ENCODE data around the gene CNIH2.
A peak's percentile ranks its signal among the peaks of the same experiment; 100 is the strongest.
"Not testable (repeated sequence)": the region's sequence is repeated elsewhere in the genome, so short reads cannot be mapped to it uniquely, and the experiment has no call there.

Gene CNIH2

DNA sequence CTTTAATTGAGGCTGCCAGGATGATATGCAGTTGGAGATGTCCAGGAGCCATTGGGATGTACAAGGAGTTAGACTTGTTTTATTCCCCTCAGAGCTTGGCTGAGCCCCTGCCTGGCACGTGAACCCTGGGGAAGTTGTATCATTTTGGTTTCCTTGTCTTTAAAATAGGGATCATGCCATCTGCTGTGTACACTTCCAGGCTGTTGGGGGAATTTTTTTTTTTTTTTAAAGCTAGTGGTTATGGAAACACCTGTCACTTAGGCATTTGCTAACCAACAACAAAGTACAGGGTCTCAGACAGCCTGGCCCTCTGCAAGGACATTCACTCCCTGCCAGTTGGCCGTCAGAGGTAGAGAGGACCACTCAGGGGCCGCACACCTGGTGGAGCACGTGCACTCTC is 18.0 kb upstream of the CNIH2 start:
- DNase-seq = no peak

DNA sequence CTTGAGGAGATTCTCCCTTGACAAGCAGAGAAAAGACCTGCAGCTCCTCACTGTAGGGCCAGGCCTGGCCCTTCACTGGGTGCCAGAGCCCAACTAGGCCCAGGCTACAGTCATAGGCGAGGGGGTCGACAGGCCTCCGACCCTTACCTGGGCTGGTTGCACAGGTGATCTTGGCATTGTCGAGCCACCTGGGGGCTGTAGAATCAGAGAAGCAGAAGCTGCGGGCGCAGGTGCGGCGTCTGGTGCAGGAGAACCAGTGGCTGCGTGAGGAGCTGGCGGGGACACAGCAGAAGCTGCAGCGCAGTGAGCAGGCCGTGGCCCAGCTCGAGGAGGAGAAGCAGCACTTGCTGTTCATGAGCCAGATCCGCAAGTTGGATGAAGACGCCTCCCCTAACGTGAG is 16.4 kb upstream of the CNIH2 start:
- DNase-seq = no peak

- DNase-seq = no peak
Observed at GRCh38 chr11:66262191-66262590, 15.8 kb upstream of the CNIH2 start.

GRCh38 chr11:66262696-66263095 is 15.3 kb upstream of the CNIH2 start:
- no peak for DNase-seq

DNA sequence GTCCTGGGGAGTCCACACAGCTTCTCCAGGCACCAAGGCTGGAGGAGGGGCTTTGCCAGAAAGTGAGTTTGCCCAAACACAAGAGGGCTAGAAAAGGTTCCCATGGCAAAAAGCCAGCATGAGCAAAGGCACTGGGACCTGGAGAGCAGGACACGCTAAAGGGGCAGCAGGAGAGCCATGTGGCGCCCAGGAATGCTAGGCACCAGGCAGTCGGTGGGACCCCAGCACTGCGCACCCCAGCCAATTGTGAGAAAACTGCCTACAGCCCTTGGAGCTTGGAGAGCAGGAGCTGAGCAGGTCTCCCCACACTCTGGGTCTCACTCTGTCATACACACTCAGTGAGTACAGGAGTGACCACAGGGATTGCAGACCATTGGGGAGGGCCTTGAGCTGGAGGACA is 14.7 kb upstream of the CNIH2 start:
- DNase-seq = no peak

GRCh38 chr11:66263785-66264184 is 14.2 kb upstream of the CNIH2 start:
- DNase-seq = no peak

DNA sequence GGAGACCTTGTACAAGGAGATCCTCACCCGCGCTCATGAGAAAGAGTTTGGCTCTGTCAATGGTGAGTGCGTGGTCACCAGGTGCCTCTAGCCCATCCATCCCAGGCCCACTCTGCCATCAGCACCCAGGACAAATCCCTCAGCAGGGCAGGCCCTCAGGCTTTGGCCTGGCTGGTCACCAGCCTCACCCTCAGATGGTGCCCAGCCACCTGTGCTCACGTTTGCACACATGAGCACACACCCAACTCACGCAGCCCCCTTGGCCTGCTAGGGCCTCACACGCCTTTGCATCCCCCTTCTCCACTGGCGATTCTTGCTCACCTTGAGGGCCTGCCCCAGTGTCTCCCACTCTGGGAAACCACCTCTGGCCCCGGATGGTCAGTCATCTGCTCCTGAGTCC is 13.6 kb upstream of the CNIH2 start:
- no peak for DNase-seq

DNA sequence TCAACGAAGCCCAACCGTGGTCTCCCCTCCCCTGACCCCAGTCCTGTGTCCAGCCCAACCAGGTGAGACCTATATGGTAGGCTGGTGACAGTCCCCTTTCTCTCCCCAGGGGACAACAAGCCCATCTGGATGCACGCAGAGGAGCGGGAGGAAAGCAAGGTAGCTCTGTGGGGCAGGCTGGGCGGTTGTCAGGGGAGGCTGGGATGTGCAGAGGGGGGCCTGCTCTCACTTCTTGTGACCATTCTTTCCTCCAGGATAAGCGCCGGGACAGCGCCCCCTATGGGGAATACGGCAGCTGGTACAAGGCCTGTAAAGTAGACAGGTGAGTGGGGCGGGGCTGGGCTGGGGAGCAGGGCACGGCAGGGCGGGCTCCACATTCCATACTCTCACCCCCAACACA is 13.1 kb upstream of the CNIH2 start:
- no peak for DNase-seq

DNA sequence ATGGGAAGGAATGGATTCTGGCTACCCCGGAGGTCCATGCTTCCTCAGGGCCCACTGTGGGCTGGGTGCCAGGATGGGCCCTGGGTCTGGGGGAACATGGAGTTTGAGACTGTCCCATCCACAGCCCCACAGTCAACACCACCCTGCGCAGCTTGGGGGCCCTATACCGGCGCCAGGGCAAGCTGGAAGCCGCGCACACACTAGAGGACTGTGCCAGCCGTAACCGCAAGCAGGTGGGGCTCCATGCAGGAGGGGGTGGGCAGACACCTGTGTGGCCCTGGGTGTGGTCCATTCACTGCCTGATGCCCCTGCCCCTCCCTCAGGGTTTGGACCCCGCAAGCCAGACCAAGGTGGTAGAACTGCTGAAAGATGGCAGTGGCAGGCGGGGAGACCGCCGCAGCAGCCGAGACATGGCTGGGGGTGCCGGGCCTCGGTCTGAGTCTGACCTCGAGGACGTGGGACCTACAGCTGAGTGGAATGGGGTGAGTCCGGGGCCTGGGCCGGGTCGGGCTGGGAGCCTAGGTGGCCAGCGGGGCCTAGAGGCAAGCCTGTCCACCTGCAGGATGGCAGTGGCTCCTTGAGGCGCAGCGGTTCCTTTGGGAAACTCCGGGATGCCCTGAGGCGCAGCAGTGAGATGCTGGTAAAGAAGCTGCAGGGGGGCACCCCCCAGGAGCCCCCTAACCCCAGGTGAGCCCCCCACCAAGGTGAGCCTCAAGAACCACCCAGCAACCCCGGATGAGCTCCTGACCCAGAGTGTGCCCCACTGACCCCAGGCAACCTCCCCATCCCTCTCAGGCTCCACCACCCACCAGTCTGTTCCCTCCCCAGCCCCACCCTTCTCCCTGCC is 12.2 kb upstream of the CNIH2 start:
- no peak for DNase-seq

DNA sequence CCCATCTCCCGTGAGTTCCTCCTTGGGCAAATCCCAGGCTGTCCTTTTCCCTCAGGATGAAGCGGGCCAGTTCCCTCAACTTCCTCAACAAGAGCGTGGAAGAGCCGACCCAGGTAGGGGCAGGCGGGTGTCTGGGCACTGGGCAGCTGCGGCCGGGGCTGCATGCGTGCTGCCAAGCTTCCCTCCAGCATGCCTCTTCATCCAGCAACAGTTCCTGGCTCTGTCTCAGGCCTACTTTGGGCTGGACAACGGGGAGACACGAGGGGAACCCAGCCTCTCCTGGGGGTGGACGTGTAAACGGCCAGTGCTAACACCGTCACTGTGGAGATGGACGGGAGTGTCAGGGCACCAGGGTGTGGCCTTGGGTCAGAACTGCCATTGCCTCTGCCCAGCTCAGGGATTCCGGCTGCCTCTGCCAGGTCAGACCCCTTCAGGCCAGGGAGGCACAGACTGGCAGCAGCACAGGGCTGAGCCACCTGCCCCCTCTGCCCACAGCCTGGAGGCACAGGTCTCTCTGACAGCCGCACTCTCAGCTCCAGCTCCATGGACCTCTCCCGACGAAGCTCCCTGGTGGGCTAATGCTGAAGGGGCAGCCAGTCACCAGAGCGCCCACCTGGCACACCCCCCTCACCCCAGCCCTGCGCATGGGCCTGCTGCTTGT is 11.5 kb upstream of the CNIH2 start:
- DNase-seq = peak in 1 of 14 donors; percentile 50

GRCh38 chr11:66267039-66267378 is 11.0 kb upstream of the CNIH2 start:
- DNase-seq = no peak

DNA sequence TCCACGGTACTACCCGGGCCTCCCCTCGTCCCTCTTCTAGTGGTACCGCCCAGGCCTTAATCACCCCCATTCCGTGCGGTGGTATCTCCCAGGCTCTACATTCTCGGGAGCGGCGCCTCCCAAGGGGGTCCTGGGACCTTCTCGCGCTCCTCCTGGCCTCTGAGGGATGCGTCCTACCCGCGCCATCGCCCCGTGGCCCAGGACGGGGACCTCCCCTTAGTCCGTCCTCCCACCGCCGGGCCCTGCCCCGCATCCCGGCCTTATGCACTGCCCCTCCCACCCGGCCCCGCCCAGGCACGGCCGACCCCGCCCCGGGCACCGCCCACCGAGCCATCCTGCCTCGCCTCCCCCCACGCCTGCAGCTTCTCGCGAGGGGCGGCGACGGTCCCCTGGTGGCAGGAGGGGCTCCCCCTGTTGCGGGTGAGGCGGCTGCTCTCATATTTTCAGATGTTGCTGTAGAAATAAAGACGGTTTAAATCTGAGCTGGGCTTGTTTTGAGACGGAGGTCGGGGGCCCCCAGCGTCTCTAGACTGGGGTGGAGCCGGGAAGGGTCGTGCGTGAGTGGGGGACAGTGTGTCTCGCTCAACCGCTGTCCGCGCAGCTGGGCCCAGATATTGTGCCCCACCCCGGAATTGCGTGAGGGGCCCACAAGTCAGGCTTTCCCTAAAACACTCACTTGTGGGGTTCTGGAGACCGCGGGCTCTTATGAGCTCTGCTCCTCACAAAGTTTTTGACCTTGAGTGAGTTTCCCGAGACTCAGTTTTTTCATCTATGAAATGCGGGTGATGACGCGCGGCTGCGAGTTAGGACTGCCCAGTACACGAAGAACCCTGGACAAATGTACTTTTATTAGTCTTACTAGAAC is 10.4 kb upstream of the CNIH2 start:
- peak; percentile 40 to 92 (median 84) for DNase-seq

DNA sequence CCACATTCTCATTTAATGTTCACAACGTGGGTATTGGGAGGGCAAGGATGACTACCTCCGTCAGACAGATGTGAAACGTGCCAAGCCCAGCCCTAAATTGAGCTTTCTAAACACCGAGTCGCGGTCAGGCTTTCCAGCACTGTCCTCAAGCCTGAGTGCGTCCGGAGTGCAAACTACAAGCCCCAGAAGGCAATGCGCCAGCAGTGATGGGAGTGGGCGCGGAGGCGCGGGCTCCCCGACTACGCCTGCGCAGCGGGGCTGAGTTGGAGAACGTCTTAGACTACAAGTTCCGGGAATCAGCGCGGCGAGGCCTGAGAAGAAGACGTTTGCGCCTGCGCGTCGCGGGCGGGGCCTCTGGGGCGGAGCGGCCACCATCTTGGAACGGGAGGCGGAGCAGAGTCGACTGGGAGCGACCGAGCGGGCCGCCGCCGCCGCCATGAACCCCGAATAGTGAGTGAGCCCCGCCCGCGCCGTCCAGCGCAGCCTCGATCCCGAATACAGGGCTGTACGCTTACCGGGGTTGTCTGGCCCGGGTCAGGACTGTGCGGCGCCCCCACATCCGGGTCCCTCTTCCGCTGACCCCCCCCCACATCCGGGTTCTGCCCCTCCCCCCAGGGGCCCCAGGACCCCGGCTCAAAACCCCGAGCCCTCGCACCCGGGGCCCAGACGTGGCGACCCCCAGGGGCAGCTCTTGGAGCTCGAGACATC is 9.6 kb upstream of the CNIH2 start, which contains the start of gene RAB1B:
TSS of gene RAB1B (plus strand) at position 396 of the 708 bp plus-strand sequence. CDS start at position 437, 41 bp downstream.
- peak; percentile 93 to 100 (median 99) for DNase-seq

- peak in 2 of 14 donors; percentile 68 to 70 for DNase-seq
Observed at GRCh38 chr11:66268952-66269905, 8.7 kb upstream of the CNIH2 start.

DNA sequence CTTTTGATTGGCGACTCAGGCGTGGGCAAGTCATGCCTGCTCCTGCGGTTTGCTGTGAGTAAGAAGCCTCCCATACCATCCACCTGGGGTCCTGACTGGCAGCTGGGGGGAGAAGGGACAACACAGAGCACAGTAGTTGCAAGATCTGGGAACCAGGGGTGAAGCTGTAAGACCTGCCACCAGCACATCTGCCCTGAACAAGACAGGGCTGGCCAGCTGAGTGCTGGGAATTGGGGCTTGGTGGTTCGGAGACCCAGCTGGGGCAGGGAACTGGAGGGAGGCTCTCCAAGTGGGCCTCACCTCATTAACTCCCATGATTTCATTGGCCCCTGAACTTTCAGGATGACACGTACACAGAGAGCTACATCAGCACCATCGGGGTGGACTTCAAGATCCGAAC is 6.2 kb upstream of the CNIH2 start:
- no peak for DNase-seq

DNA sequence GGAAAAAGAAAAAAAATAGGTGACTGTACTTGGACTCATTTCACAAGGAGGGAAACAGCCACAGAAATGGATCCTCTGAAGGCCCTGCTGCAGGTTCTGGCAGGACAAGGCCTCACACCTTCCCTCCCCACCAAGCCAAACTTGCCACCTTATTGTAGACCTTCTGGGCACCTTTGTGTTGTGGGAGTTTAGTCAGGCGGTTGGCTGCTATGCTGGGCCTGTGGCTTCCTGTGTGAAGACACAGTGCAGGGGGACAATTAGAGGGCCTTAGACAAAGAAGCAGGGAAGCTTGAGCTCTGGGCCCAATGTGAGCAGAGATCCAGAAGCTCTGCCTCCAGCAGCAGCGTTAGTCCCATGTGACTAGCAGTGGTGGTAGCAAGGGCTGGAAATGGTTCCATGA is 5.4 kb upstream of the CNIH2 start:
- no peak for DNase-seq

- no peak for DNase-seq
Observed at GRCh38 chr11:66274219-66274618, 3.8 kb upstream of the CNIH2 start.

DNA sequence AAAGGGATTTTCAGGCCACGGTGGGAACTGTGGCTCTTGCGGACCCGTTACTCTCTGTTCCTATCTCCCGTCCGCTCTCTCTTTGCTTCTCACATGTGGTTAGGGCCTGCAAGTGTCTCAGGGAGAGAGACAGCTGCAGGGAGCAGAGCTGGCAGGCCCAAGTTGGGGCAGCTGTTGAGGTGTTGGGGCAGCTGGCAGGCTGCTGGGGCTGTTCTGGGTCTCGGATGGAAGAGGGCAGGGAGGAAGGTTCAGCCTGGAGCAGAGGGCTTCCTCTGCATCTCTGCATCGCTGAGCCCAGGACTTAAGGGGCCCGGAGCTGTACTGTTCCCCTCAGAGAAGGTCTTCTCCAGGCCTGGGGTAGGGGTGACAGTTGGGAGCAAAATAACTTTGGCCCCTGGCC is 2.6 kb upstream of the CNIH2 start:
- DNase-seq = no peak

- DNase-seq = no peak
Observed at GRCh38 chr11:66275984-66276612, 1.9 kb upstream of the CNIH2 start.

GRCh38 chr11:66276619-66277018 is 1.4 kb upstream of the CNIH2 start:
- not testable (repeated sequence) for DNase-seq

DNA sequence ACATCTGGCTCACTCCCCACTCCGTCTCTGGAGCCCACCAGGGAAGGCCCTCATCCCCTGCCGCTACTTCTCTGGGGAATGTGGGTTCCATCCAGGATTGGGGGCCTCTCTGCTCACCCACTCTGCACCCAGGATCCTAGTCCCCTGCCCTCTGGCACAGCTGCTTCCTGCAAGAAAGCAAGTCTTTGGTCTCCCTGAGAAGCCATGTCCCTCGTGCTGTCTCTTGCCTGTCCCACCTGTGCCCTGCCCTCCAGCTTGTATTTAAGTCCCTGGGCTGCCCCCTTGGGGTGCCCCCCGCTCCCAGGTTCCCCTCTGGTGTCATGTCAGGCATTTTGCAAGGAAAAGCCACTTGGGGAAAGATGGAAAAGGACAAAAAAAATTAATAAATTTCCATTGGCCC is 911 bp upstream of the CNIH2 start:
- not testable (repeated sequence) for DNase-seq

Data from C1 segment of cervical spinal cord (tissue), 14 donors.